Endothelial cell of umbilical vein (primary cell): ENCODE data around the gene OGFOD2. TPM values are rescaled to one million over a fixed set of nuclear protein-coding genes. Genes with fewer than 3 reads are reported as not detected.
"Not testable (repeated sequence)": the region's sequence is repeated elsewhere in the genome, so short reads cannot be mapped to it uniquely, and the experiment has no call there.

Experiments
- BruUV-seq: library from RNA; stranded (reverse); fragments of 400-500 nt; replicated peaks from 2 replicates; lab custom pipeline; 2021; lab: Mats Ljungman, UMichigan
- CTCF ChIA-PET: fragments of 300-600, 350-600 bp; sonication (Branson Sonifier 250); formaldehyde crosslinking; loops from one replicate; lab custom pipeline; 2021; ENCODE audit warnings: antibody characterized with exemption, inconsistent platforms; lab: Charles Lee
- POLR2A ChIA-PET: fragments of 300-600, 350-600 bp; sonication (Branson Sonifier 250); formaldehyde crosslinking; loops from one replicate; lab custom pipeline; 2021; ENCODE audit warnings: antibody characterized with exemption, inconsistent platforms; lab: Charles Lee
- DNase-seq: peaks from one replicate; pipeline ENCODE4 v3.0.0-alpha.2; 2011; ENCODE audit warnings: low read depth, low spot score
- FAIRE-seq: peaks from 2 replicates; lab custom pipeline; 2011; peaks lifted over from hg19 to GRCh38; lab: Jason Lieb, UNC
- H2AFZ ChIP-seq: 2 replicates; pipeline ENCODE4 v1.6.0; 2012; ENCODE audit warnings: low read depth, low read length, control low read depth, inconsistent platforms
- H3K27ac ChIP-seq: 2 replicates; pipeline ENCODE4 v1.5.1; 2011; ENCODE audit warnings: low read depth, mild to moderate bottlenecking, control low read depth, low read length, moderate library complexity; ENCODE audit not compliant: insufficient read depth
- H3K27me3 ChIP-seq, 2 experiments: 2 replicates each; pipeline versions ENCODE4 v1.6.0 to v1.6.1; 2011; ENCODE audit warnings: low read length in 2 of 2, mixed read lengths in 1 of 2; ENCODE audit not compliant: control insufficient read depth in 2 of 2, insufficient read depth in 2 of 2
- H3K36me3 ChIP-seq, 2 experiments: 2 replicates in 1 of 2; 3 replicates in 1 of 2; pipeline ENCODE4 v1.5.1; 2011; ENCODE audit warnings: low read length in 2 of 2, mild to moderate bottlenecking in 1 of 2, moderate library complexity in 1 of 2; ENCODE audit not compliant: control insufficient read depth in 2 of 2, insufficient read depth in 2 of 2; ENCODE audit errors: extremely low read depth in 1 of 2
- H3K4me1 ChIP-seq: 3 replicates; pipeline ENCODE4 v1.5.1; 2011; ENCODE audit warnings: mild to moderate bottlenecking, low read length; ENCODE audit not compliant: control insufficient read depth, insufficient read depth; ENCODE audit errors: extremely low read depth
- H3K4me2 ChIP-seq: 2 replicates; pipeline ENCODE4 v1.6.1; 2011; ENCODE audit warnings: low read length, control low read depth, mixed read lengths; ENCODE audit not compliant: insufficient read depth
- H3K4me3 ChIP-seq, 3 experiments: fragments of 200-600 bp in 1 of 3; sonication (generic), shearing (Covaris generic) in 1 of 3; replicated peaks in 1 of 3; 2 replicates each; pipeline ENCODE4 v1.5.1; 2011 to 2016; ENCODE audit warnings: control low read depth in 3 of 3, low read length in 3 of 3, mild to moderate bottlenecking in 2 of 3, inconsistent platforms in 1 of 3, low read depth in 1 of 3, moderate library complexity in 1 of 3; ENCODE audit not compliant: insufficient read depth in 1 of 3
- H3K79me2 ChIP-seq: 2 replicates; pipeline ENCODE4 v1.6.0; 2012; ENCODE audit warnings: low read length, inconsistent platforms; ENCODE audit not compliant: control insufficient read depth, insufficient read depth
- H3K9ac ChIP-seq: replicated peaks from 2 replicates; pipeline ENCODE3; 2011; ENCODE audit warnings: low read length, control low read depth; ENCODE audit not compliant: insufficient read depth; ENCODE audit errors: extremely low read depth
- H3K9me1 ChIP-seq: replicated peaks from 3 replicates; pipeline ENCODE4 v1.6.0; 2011; ENCODE audit warnings: mild to moderate bottlenecking, low read length; ENCODE audit not compliant: control insufficient read depth, insufficient read depth; ENCODE audit errors: extremely low read depth
- H3K9me3 ChIP-seq: replicated peaks from 2 replicates; pipeline ENCODE4 v1.5.1; 2012; ENCODE audit warnings: low read length, inconsistent platforms; ENCODE audit not compliant: control insufficient read depth, insufficient read depth
- H4K20me1 ChIP-seq: replicated peaks from 2 replicates; pipeline ENCODE3; 2011; ENCODE audit warnings: mild to moderate bottlenecking, low read length; ENCODE audit not compliant: control insufficient read depth, insufficient read depth; ENCODE audit errors: extremely low read depth
- FOS ChIP-seq: IDR thresholded peaks from 2 replicates; pipeline ENCODE4 v1.6.1; 2011; ENCODE audit warnings: mild to moderate bottlenecking, low read length, moderate library complexity, borderline replicate concordance; ENCODE audit not compliant: insufficient read depth
- POLR2A ChIP-seq: IDR thresholded peaks from 2 replicates; pipeline ENCODE4 v1.6.1; 2012; ENCODE audit warnings: low read depth, mild to moderate bottlenecking, control low read depth, low read length
- dilution Hi-C: fragments of 300-500 bp; cut with MboI; formaldehyde crosslinking; loops from one replicate; pipeline ENCODE4 v1.15.0; 2019; ENCODE audit warnings: low sequenced_read_pairs; ENCODE audit not compliant: extremely low pct_ligation_motif_present
- intact Hi-C: fragments of 100-400 bp; cut with micrococcal nuclease; formaldehyde crosslinking; loops from one replicate; pipeline ENCODE4 v1.10.0; 2022
- polyA plus RNA-seq, 4 experiments: library from polyadenylated mRNA; depleted of rRNA in 3 of 4; stranded (reverse) in 3 of 4; unstranded in 1 of 4; fragments of >200 nt; gene quantifications; 2 replicates each; pipeline versions ENCODE4 v1.2.1 to v1.2.3, GENCODE V29; 2011 to 2012; ENCODE audit warnings: missing spikeins in 1 of 4
- total RNA-seq: library from RNA; stranded (reverse); gene quantifications from 2 replicates; pipeline ENCODE4 v1.2.3, GENCODE V29; 2021
- TF ChIP-seq, protein P1 (sequence below): IDR thresholded peaks from 2 replicates; pipeline ENCODE4 v1.6.1; 2011; ENCODE audit not compliant: insufficient read depth, insufficient read length

OGFOD2 gene
- total and polyA plus RNA-seq, 2 donors (not counting 3 experiments of a cell fraction or from before 2014, with no cell fraction given): 16.8 to 24.1 TPM

GRCh38 chr12:122941351-122941750 lies 33.7 kb upstream of the OGFOD2 start:
- H3K79me2 ChIP-seq, H3K9me1 ChIP-seq, H3K9ac ChIP-seq, dilution Hi-C loops, H3K9me3 ChIP-seq, FAIRE-seq, DNase-seq, H3K4me3 ChIP-seq, POLR2A ChIA-PET, H3K36me3 ChIP-seq, H4K20me1 ChIP-seq, H3K27ac ChIP-seq, H3K4me2 ChIP-seq, BruUV-seq, H2AFZ ChIP-seq, H3K27me3 ChIP-seq: not testable (repeated sequence)
- CTCF ChIA-PET: interaction anchor here (19.1 kb wide), 1 partner anchor 81 kb away, joined by 200 read pairs; no protein-coding TSS in a partner anchor
- H3K4me1 ChIP-seq: peaks cover 30% of the 10 kb centered on the region
- TF ChIP-seq FOS: peak; percentile 8
- intact Hi-C loops: loop anchor here (5.0 kb wide), 1 partner anchor 44 kb away; the partner anchor contains the start of gene VPS37B

DNA sequence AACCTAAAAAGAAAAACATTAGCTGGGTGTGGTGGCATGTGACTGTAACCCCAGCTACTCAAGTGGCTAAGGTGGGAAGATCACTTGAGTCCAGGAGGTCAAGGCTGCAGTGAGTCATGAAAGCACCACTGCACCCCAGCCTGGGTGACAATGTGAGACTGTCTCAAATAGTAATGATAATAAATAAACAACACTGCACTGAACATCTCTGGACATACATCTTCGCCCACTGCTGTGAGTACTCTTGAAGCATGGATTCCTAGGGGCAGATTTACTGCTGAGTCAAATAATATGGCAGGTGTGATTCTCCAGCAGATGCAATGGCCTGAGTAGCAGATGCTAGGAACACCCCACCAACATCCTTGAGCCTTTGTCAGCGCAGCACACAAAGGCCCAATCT lies 32.4 kb upstream of the OGFOD2 start:
- H2AFZ ChIP-seq: no peak overlapping the region
- DNase-seq (no peak), FAIRE-seq (no peak)
- no peaks in the 10 kb centered on the region for H3K27me3 ChIP-seq
- no peaks in the 10 kb centered on the region for H3K9me1 ChIP-seq
- ChIA-PET CTCF (interaction anchor here (19.1 kb wide), 1 partner anchor 82 kb away, joined by 200 read pairs; no protein-coding TSS in a partner anchor), POLR2A (interaction anchor here (0.6 kb wide), 1 partner anchor 26 kb away, joined by 8 read pairs; no protein-coding TSS in a partner anchor)
- BruUV-seq: no TSS peak
- intact Hi-C loops (loop anchor here (1.0 to 5.0 kb wide), 2 partner anchors 33 to 45 kb away; partner anchors contain the start of genes OGFOD2 and VPS37B), dilution Hi-C loops (no loop called here)
- no peak overlapping the region for H3K4me3 ChIP-seq
- H3K9me3 ChIP-seq: no peaks in the 10 kb centered on the region
- no peaks in the 10 kb centered on the region for H3K79me2 ChIP-seq
- no peaks in the 10 kb centered on the region for H4K20me1 ChIP-seq
- H3K36me3 ChIP-seq: peaks cover 0 to 2% of the 10 kb centered on the region in 2 experiments
- H3K4me2 ChIP-seq: no peak overlapping the region
- H3K4me1 ChIP-seq: peaks cover 41% of the 10 kb centered on the region
- peak overlapping the region; percentile 54 for H3K27ac ChIP-seq
- H3K9ac ChIP-seq: no peak overlapping the region
- TF ChIP-seq, protein P1, sequence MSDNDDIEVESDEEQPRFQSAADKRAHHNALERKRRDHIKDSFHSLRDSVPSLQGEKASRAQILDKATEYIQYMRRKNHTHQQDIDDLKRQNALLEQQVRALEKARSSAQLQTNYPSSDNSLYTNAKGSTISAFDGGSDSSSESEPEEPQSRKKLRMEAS: no peak
- TF ChIP-seq POLR2A: peak; percentile 8
